Measurements from ENCODE around the gene IFNLR1. TPM values are rescaled to one million over a fixed set of nuclear protein-coding genes. Genes with fewer than 3 reads are reported as not detected.
A peak's percentile ranks its signal among the peaks of the same experiment; 100 is the strongest.

IFNLR1 gene
- 10 to 100 TPM in 1 of 9 donors, 1 to 10 TPM in 8; 2.0 to 11.5 (median 4.2) TPM for total RNA-seq
- 1 to 10 TPM; 1.8 to 4.0 (median 2.7) TPM for polyA plus RNA-seq
- long read RNA-seq, donor 1, full-length matches to known transcripts = 1 of 1 reads
- long read RNA-seq, donor 1, partial matches to known transcripts = 0 of 1 reads
- long read RNA-seq, donor 1, other reads (novel, unspliced or antisense) = 0 of 1 reads
- long read RNA-seq, donor 2 = 0 reads
- long read RNA-seq, donor 3 = 0 reads
- long read RNA-seq, donor 4 = 0 reads
- long read RNA-seq, donor 5, full-length matches to known transcripts = 3 of 6 reads
- long read RNA-seq, donor 5, partial matches to known transcripts = 1 of 6 reads
- long read RNA-seq, donor 5, other reads (novel, unspliced or antisense) = 2 of 6 reads
- long read RNA-seq, donor 6 = 0 reads
- long read RNA-seq, donor 7 = 0 reads
- long read RNA-seq, donor 8 = 0 reads
- long read RNA-seq, donor 9 = 0 reads
- long read RNA-seq, donor 10 = 0 reads

DNA sequence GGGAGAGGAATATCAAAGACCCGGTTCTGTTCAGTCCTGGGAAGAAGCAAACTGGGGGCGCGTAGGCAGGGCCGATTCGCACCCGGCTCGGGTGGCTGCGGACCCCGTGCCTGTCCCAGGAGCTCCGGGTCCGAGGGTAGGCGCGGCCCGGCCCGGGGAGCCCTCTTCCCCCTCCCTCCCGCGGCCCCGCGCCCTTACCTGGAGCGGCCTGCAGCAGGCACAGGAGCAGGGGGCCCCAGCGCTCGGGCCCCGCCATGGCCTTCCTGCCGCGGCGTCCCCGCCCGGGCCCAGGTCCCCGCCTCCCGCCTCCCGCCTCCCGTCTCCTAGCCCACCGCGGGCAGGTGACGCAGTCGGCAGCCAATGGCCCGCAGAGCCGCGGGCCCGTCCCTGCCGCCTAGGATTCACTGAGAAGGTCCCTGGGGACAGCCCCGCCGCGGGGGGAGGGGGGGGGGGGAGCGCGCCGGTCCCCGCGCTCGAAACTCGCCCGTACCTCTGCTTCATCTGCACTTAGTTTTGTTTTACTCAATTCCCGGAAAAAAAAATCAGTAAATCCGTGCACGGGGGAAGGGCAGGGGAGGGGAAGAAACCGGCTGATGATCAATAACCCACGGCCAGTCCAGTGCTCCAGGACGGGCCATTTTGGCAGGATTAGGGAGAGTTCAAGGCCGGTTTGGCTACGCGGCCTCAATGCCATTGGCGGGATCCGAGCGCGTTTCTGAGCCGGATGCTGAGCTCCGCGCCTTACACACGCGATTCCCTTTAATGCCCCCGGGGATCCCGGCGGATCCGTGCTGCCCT lies at the start of gene IFNLR1:
IFNLR1 (minus strand) TSS at position 297 of the 798 bp plus-strand sequence; CDS start at position 256, 41 bp downstream.
- intact Hi-C loops (cut with DNase I) = no loop called here
- H3K4me3 ChIP-seq = peak within 1 kb of the TSS in 3 of 4 donors; percentile 46 to 90 (median 46)
- H3K27me3 ChIP-seq = no peaks in the 10 kb centered on the region
- TF ChIP-seq POLR2A (IDR thresholded peaks at IDR 0.05) = peak in 1 of 2 donors; percentile 60
- TF ChIP-seq, protein P1, sequence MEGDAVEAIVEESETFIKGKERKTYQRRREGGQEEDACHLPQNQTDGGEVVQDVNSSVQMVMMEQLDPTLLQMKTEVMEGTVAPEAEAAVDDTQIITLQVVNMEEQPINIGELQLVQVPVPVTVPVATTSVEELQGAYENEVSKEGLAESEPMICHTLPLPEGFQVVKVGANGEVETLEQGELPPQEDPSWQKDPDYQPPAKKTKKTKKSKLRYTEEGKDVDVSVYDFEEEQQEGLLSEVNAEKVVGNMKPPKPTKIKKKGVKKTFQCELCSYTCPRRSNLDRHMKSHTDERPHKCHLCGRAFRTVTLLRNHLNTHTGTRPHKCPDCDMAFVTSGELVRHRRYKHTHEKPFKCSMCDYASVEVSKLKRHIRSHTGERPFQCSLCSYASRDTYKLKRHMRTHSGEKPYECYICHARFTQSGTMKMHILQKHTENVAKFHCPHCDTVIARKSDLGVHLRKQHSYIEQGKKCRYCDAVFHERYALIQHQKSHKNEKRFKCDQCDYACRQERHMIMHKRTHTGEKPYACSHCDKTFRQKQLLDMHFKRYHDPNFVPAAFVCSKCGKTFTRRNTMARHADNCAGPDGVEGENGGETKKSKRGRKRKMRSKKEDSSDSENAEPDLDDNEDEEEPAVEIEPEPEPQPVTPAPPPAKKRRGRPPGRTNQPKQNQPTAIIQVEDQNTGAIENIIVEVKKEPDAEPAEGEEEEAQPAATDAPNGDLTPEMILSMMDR (IDR thresholded peaks at IDR 0.05) = no peak
- no peaks in the 10 kb centered on the region for H3K36me3 ChIP-seq (replicated peaks in 1 of 2)
- DNase-seq = peak; percentile 76 to 90 (median 83)
- 0 to 1% (median 1%) methylated on average over 22 to 74 of the region's 74 CpGs for WGBS, 4 donors
- peaks cover 0 to 8% of the 10 kb centered on the region in 2 donors for H3K4me1 ChIP-seq (replicated peaks in 1 of 2)
- no peaks in the 10 kb centered on the region for H3K9me3 ChIP-seq (replicated peaks in 1 of 3)
- H3K27ac ChIP-seq = peak within 1 kb of the TSS in 4 of 5 donors; percentile 40 to 92 (median 81)

DNA sequence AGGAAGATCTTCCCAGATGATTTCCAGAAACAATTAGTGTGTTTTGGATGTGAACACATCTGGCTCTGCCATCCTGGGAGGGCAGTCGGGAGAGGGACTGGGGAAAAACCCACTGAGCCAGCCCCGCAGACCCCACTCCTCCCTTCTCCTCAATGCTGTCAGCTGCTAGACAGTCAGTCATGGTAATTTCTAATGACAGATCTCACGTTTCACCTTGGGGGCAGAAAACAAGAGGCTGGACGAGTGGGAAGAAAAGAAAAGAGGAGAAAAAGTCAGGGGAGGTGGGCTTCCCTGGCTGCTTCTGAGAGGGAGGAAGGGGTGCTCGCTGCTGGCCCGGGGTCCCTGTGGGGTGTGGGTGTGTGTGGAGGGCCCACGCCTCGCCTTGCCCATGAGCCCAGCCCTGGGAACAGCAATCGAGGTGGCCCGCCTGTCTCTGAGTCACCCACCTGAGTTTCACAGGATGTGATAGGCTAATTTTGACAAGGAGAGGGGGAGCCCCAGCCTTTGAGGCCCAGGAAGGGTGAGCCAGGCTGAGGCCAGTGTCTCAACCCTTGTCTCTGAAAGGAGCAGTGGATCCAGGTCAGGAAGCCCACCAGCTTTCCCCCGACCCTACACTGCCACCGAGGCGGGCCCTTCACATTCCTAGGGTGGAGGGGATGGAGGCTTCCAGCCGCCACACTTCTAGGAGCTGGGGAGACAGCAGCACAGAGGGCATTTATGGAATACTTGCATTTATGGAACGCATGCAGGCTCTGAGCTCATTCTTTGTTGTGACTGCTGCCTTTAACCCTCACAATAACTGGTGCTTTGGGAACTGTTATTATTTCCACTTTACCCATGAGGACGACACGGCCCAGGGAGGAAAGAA lies 49.1 kb upstream of the IFNLR1 start:
- no peak overlapping the region for H3K4me3 ChIP-seq
- H3K36me3 ChIP-seq (replicated peaks in 1 of 2) = no peaks in the 10 kb centered on the region
- DNase-seq = no peak
- H3K9me3 ChIP-seq (replicated peaks in 1 of 3) = no peaks in the 10 kb centered on the region
- no peak for TF ChIP-seq POLR2A (IDR thresholded peaks at IDR 0.05)
- TF ChIP-seq, protein P1 (IDR thresholded peaks at IDR 0.05) = no peak
- H3K27me3 ChIP-seq = peaks cover 4% of the 10 kb centered on the region
- intact Hi-C loops (cut with DNase I) = no loop called here
- no peak overlapping the region for H3K27ac ChIP-seq
- 52 to 71% (median 60%) methylated on average over 12 to 17 of the region's 17 CpGs for WGBS, 4 donors
- no peaks in the 10 kb centered on the region for H3K4me1 ChIP-seq (replicated peaks in 1 of 2)

DNA sequence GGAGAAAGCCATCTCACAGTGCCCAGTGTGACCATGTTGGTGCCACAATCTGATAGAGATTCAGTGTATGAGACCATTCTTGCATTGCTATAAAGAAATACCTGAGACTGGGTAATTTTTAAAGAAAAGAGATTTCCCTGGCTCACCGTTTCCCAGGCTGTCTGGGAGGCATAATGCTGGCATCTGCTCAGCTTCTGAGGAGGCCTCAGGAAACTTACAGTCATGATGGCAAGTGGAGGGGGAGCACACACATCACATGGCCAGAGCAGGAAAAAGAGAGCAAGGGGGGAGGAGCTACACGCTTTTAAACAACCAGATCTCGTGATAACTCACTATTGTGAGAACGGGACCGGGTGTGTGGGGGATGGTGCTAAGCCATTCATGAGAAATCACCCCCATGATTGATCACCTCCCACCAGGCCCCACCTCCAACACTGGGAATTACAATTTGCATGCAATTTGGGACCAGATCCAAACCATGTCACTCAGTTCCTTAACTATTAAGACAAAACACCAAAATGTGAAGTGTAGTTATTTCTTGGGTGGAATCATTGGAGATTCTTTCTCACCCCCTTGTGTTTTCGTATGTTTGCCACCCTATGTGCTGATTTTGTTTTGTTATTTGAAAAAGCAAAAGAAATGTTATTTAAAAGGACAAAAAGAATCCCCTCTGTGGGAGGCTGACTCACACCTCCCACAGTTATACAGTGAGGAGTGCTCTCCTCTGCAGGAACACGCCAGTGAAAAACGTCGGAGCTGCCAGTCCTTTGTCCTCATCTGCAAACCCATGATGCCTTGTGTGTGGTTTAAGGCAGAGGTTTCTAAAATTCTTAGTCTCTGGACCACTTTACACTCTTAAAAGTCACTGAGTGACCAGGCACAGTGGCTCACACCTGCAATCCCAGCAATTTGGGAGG lies 46.9 kb upstream of the IFNLR1 start:
- TF ChIP-seq, protein P1 (IDR thresholded peaks at IDR 0.05) = no peak
- no peak for TF ChIP-seq POLR2A (IDR thresholded peaks at IDR 0.05)
- H3K4me1 ChIP-seq (replicated peaks in 1 of 2) = no peaks in the 10 kb centered on the region
- H3K9me3 ChIP-seq (replicated peaks in 1 of 3) = no peaks in the 10 kb centered on the region
- H3K27me3 ChIP-seq = peaks cover 4% of the 10 kb centered on the region
- H3K36me3 ChIP-seq (replicated peaks in 1 of 2) = no peaks in the 10 kb centered on the region
- 69 to 78% (median 76%) methylated on average over 9 of the region's 9 CpGs for WGBS, 4 donors
- no peak overlapping the region for H3K4me3 ChIP-seq
- intact Hi-C loops (cut with DNase I) = no loop called here
- no peak overlapping the region for H3K27ac ChIP-seq
- no peak for DNase-seq
